ENCODE data around the gene MACROD2.

Gene MACROD2

GRCh38 chr20:15032352-15032622 lies 1037.0 kb downstream of the MACROD2 start:
- no peak for TF ChIP-seq Cebpa-rat (IDR thresholded peaks at IDR 0.05)

GRCh38 chr20:15033269-15033668 lies 1038.0 kb downstream of the MACROD2 start:
- Histone ChIP-seq H3K4me3 (no peak overlapping the region), H3K4me1 (0 out of 20 replicates have a peak, but pooled peaks cover 0 to 7% (median 0%) of the 10 kb centered on the region in 10 experiments), H3K27me3 (no peaks in the 10 kb centered on the region), H3K9ac (no peak overlapping the region), H4K20me1 (no peaks in the 10 kb centered on the region), H3K27ac (no peak overlapping the region), H3K4me2 (no peak overlapping the region), H3K9me3 (replicated peaks in 1 of 11) (peaks cover 11 to 23% (median 18%) of the 10 kb centered on the region in 11 experiments), H3K36me3 (no peaks in the 10 kb centered on the region)
- TF ChIP-seq Cebpa-rat (IDR thresholded peaks at IDR 0.05), result no peak

More at GRCh38 chr20:15032352-15032622, 1037.0 kb downstream of the MACROD2 start:
- Histone ChIP-seq H3K27me3 (no peaks in the 10 kb centered on the region), H3K27ac (no peak overlapping the region), H4K20me1 (no peaks in the 10 kb centered on the region), H3K9me3 (replicated peaks in 1 of 11) (peaks cover 11 to 23% (median 18%) of the 10 kb centered on the region in 11 experiments), H3K4me3 (no peak overlapping the region), H3K36me3 (no peaks in the 10 kb centered on the region), H3K9ac (no peak overlapping the region), H3K4me1 (0 out of 20 replicates have a peak, but pooled peaks cover 0 to 7% (median 0%) of the 10 kb centered on the region in 10 experiments), H3K4me2 (no peak overlapping the region)

GRCh38 chr20:15033891-15034290 lies 1038.6 kb downstream of the MACROD2 start:
- Histone ChIP-seq H4K20me1 (no peaks in the 10 kb centered on the region), H3K36me3 (no peaks in the 10 kb centered on the region), H3K9me3 (replicated peaks in 1 of 11) (peaks cover 11 to 23% (median 18%) of the 10 kb centered on the region in 11 experiments), H3K4me1 (0 out of 20 replicates have a peak, but pooled peaks cover 0 to 7% (median 0%) of the 10 kb centered on the region in 10 experiments), H3K9ac (no peak overlapping the region), H3K27me3 (no peaks in the 10 kb centered on the region), H3K27ac (no peak overlapping the region), H3K4me3 (no peak overlapping the region), H3K4me2 (no peak overlapping the region)
- TF ChIP-seq Cebpa-rat (IDR thresholded peaks at IDR 0.05), result no peak

GRCh38 chr20:15036948-15037347 lies 1041.6 kb downstream of the MACROD2 start:
- no peaks in the 10 kb centered on the region for H3K27me3 ChIP-seq

GRCh38 chr20:15039088-15039752 lies 1043.9 kb downstream of the MACROD2 start:
- H3K36me3 ChIP-seq, result no peaks in the 10 kb centered on the region
- no peak for TF ChIP-seq Cebpa-rat (IDR thresholded peaks at IDR 0.05)
- peaks cover 0 to 7% (median 0%) of the 10 kb centered on the region in 10 experiments; a peak in 2 of 20 replicates for H3K4me1 ChIP-seq
- H3K4me2 ChIP-seq, result no peak overlapping the region
- H3K4me3 ChIP-seq, result no peak overlapping the region
- H3K9me3 ChIP-seq (replicated peaks in 1 of 11), result peaks cover 0 to 38% (median 14%) of the 10 kb centered on the region in 11 experiments; a peak in 12 of 22 replicates
- no peaks in the 10 kb centered on the region for H4K20me1 ChIP-seq
- no peak overlapping the region for H3K27ac ChIP-seq
- no peaks in the 10 kb centered on the region for H3K27me3 ChIP-seq
- no peak overlapping the region for H3K9ac ChIP-seq

More at GRCh38 chr20:15036948-15037347, 1041.6 kb downstream of the MACROD2 start:
- no peaks in the 10 kb centered on the region for H3K36me3 ChIP-seq
- H3K27ac ChIP-seq, result no peak overlapping the region
- no peak overlapping the region for H3K9ac ChIP-seq
- no peak for TF ChIP-seq Cebpa-rat (IDR thresholded peaks at IDR 0.05)
- H3K4me1 ChIP-seq, result 0 out of 20 replicates have a peak, but pooled peaks cover 0 to 7% (median 0%) of the 10 kb centered on the region in 10 experiments
- no peak overlapping the region for H3K4me2 ChIP-seq
- no peak overlapping the region for H3K4me3 ChIP-seq
- peaks cover 4 to 24% (median 5%) of the 10 kb centered on the region in 11 experiments; a peak in 21 of 22 replicates for H3K9me3 ChIP-seq (replicated peaks in 1 of 11)
- no peaks in the 10 kb centered on the region for H4K20me1 ChIP-seq

GRCh38 chr20:15042723-15043122 lies 1047.4 kb downstream of the MACROD2 start:
- Histone ChIP-seq H3K9me3 (replicated peaks in 1 of 11) (peaks cover 0 to 41% (median 24%) of the 10 kb centered on the region in 11 experiments; a peak in 12 of 22 replicates), H3K27ac (0 out of 22 replicates have a peak overlapping the region, but pooled peaks of 1 of the 11 experiments have one; percentile 13), H3K36me3 (no peaks in the 10 kb centered on the region), H3K27me3 (no peaks in the 10 kb centered on the region), H3K4me1 (peaks cover 0 to 35% (median 19%) of the 10 kb centered on the region in 10 experiments; a peak in 15 of 20 replicates), H3K9ac (no peak overlapping the region), H3K4me2 (no peak overlapping the region), H3K4me3 (no peak overlapping the region), H4K20me1 (no peaks in the 10 kb centered on the region)
- no peak for TF ChIP-seq Cebpa-rat (IDR thresholded peaks at IDR 0.05)

- Histone ChIP-seq H3K36me3 (no peaks in the 10 kb centered on the region), H3K9me3 (replicated peaks in 1 of 11) (peaks cover 0 to 43% (median 24%) of the 10 kb centered on the region in 11 experiments; a peak in 12 of 22 replicates), H3K27me3 (no peaks in the 10 kb centered on the region), H3K4me2 (peak overlapping the region in 1 of 11 experiments; percentile 24; a peak in 1 of 22 replicates), H4K20me1 (no peaks in the 10 kb centered on the region), H3K4me3 (no peak overlapping the region), H3K27ac (peak overlapping the region in 1 of 11 experiments; percentile 97; a peak in 2 of 22 replicates), H3K9ac (no peak overlapping the region), H3K4me1 (peaks cover 0 to 49% (median 26%) of the 10 kb centered on the region in 10 experiments; a peak in 15 of 20 replicates)
- no peak for TF ChIP-seq Cebpa-rat (IDR thresholded peaks at IDR 0.05)
Observed at GRCh38 chr20:15045246-15045645, 1049.9 kb downstream of the MACROD2 start.

GRCh38 chr20:15047042-15047441 lies 1051.7 kb downstream of the MACROD2 start:
- no peak for TF ChIP-seq Cebpa-rat (IDR thresholded peaks at IDR 0.05)
- Histone ChIP-seq H3K27ac (peak overlapping the region in 6 of 11 experiments; percentile 53 to 97 (median 78); a peak in 13 of 22 replicates), H3K36me3 (no peaks in the 10 kb centered on the region; a peak in 2 of 22 replicates), H4K20me1 (no peaks in the 10 kb centered on the region), H3K9ac (peak overlapping the region in 4 of 11 experiments; percentile 5 to 79 (median 26); a peak in 6 of 22 replicates), H3K27me3 (no peaks in the 10 kb centered on the region), H3K4me3 (no peak overlapping the region), H3K9me3 (replicated peaks in 1 of 11) (peaks cover 5 to 58% (median 34%) of the 10 kb centered on the region in 11 experiments; a peak in 19 of 22 replicates), H3K4me2 (peak overlapping the region in 8 of 11 experiments; percentile 19 to 69 (median 50); a peak in 14 of 22 replicates), H3K4me1 (peaks cover 0 to 49% (median 26%) of the 10 kb centered on the region in 10 experiments; a peak in 15 of 20 replicates)

GRCh38 chr20:15047601-15048000 lies 1052.3 kb downstream of the MACROD2 start:
- Histone ChIP-seq H3K4me2 (peak overlapping the region in 8 of 11 experiments; percentile 7 to 69 (median 50); a peak in 14 of 22 replicates), H3K9me3 (replicated peaks in 1 of 11) (peaks cover 5 to 62% (median 40%) of the 10 kb centered on the region in 11 experiments; a peak in 20 of 22 replicates), H3K27ac (peak overlapping the region in 7 of 11 experiments; percentile 28 to 97 (median 76); a peak in 13 of 22 replicates), H3K4me1 (peaks cover 0 to 49% (median 26%) of the 10 kb centered on the region in 10 experiments; a peak in 15 of 20 replicates), H3K4me3 (no peak overlapping the region), H3K36me3 (peaks cover 0 to 3% (median 0%) of the 10 kb centered on the region in 11 experiments; a peak in 2 of 22 replicates), H3K27me3 (no peaks in the 10 kb centered on the region), H4K20me1 (no peaks in the 10 kb centered on the region), H3K9ac (peak overlapping the region in 4 of 11 experiments; percentile 17 to 79 (median 66); a peak in 7 of 22 replicates)
- no peak for TF ChIP-seq Cebpa-rat (IDR thresholded peaks at IDR 0.05)

Data from BLaER1 treated with 17β-estradiol and CSF1 and Interleukin-3, amounts not matched to agents 10 nM and 100 nM (cell line).